NCI-H2107 treated with DMSO at 0.1 percent for 48 hours (cell line): ENCODE data around the gene METTL23.
A peak's percentile ranks its signal among the peaks of the same experiment; 100 is the strongest.
"Not testable (repeated sequence)": the region's sequence is repeated elsewhere in the genome, so short reads cannot be mapped to it uniquely, and the experiment has no call there.

Source experiments
- DNase-seq: peaks from one replicate; lab custom pipeline; 2025; ENCODE audit not compliant: unreplicated experiment; lab: John Stamatoyannopoulos, UW

Gene METTL23

DNA sequence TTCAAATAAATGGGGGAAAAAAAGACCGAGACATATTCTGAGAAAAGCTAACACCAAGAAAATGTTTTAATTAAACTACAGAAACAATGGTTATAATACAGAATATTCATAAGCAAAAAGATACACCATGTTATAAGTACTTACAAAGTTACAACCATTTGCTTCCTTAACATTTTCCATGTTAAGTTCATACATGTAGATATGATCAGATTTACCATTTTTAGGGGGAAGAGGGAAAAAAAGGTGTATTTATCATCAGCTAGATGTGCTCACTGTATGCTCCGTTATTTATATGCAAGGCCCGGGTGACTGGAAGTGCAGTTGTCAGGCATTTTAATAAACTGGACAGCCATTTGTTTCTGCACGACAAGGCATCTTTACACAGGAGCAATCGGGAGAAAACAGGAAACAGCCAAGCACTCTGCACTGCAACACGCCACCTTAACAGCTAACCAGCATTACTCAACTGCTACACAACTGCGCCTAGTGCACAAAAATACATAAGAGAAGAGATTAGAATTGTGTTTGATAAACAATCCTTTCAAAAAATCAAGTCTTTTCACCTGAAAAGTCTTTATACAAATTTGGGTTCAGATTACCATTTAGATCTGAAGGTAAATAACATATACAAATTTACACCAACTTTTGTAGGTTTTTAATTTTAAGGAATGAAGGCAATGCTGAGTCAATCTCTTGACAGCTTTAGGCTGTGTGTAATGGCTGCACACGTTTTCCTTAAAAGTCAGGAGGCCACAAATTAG is 7.6 kb downstream of the METTL23 start:
- DNase-seq = no peak

DNA sequence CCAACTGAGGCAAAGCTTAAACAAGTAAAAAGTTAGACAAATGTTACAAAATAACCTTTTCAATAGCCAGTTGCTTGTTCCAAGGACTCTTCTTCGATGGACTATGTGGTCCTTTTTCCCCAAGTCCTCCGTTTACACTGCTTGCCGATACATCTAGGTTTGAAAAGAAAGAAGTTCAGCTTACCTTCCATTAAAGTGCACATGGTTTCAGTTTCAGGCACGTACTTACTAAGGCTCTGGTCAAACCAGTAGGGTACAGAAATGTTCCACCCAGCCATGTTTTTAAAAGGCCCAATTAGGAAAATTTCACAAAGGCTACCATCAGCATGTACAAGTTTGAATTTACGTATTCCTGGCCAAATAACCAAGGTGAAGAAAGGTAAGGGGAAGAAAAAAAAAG is 8.4 kb downstream of the METTL23 start:
- DNase-seq = peak; percentile 24

DNA sequence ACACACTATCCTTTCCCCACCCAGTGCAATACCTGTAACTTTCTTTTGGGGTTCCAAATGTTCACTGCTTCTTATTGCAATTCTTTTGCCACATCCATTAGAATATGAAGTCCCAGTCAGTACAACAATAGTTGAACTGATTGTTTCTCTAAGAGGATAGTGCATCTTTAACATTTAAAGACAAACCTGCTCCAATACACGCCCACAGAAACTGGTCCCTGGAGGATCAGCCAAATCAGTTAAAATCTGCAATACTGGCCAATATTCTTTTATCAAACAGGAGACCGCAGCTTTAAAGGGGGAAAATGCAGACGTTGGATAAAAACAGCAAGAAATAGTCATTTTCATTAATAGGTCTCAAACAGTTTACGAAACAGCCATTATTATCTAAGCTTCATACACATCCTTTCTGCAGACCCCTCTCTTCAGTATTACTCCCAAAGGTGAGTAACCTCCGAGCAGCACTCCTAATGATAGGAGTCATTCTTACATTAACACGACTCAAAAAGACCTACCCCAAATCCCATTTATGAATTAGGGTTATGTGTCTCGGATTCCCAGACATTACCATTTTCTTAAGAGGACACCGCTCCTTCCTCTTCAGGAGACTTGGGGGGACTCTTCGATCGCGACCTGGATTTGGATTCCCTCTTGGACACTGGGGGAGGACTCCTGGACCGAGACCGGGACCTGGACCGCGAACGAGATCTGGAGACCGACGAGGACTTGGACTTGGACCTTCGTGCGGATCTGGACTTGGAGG is 9.1 kb downstream of the METTL23 start:
- no peak for DNase-seq

DNA sequence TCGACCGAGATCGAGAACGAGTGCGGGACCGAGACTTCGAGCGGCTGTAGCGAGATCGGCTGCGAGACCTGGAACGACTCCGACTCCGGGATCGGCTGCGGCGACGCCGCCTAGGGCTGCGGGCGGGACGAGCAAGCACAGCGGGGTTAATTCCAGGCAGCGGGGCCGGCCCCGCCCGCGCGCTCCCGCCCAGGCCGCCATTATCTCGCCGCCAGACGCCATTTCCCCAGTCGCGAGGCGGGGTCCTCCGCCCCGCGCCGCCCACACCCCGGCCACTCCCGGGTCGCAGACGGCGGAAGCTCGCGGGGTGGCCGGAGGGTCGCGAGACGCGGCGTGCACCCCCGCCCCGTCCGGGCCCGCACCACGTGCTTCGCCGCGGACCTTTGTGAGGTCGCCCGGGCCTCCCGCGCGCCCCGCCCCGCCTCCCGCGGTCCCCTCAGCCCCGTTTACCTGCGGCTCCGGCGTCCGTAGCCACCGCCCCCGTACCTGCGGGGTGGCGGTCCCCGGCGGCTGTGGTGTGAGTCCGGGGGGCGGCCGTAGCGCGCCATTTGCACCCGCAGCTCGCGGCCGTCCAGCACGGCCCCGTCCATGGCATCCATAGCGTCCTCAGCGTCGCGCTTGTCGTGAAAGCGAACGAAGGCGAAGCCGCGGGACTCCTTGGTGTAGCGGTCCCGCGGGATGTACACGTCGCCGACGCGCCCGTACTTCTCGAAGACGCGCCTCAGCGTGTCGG is 9.9 kb downstream of the METTL23 start:
- DNase-seq = no peak

DNA sequence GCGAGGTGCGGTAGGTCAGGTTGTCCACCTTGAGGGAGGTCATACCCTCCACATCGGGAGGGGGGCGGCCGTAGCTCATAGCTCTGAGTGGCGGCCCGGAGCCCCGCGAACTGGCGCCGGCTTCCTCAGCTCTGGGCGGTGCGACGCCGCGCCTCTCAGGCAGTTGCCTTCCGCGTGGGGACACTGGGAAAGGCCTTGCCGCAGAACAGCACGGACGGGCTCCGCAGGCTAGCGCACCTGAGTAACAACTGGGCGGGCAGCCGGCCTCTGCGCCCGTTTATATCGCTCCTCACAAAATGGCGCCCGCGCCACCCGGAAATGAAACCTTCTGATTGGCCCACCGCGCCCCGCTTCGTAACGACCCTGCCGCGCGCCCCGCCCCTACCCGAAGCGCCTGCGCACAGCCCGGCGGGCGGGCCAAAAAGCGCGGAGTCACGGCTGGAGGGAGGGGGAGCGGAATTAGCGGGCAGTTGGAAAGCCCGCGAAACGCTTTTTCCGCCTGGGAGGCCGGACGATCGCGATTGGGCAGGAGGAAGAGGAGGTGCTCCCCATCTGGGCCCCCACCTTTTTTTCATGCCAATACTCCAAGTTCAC is 10.5 kb downstream of the METTL23 start, which contains the start of gene SRSF2:
Gene SRSF2 (minus strand): TSS at position 250 of the 594 bp plus-strand sequence. CDS start 171 bp downstream, at position 79.
- DNase-seq = peak; percentile 97

DNA sequence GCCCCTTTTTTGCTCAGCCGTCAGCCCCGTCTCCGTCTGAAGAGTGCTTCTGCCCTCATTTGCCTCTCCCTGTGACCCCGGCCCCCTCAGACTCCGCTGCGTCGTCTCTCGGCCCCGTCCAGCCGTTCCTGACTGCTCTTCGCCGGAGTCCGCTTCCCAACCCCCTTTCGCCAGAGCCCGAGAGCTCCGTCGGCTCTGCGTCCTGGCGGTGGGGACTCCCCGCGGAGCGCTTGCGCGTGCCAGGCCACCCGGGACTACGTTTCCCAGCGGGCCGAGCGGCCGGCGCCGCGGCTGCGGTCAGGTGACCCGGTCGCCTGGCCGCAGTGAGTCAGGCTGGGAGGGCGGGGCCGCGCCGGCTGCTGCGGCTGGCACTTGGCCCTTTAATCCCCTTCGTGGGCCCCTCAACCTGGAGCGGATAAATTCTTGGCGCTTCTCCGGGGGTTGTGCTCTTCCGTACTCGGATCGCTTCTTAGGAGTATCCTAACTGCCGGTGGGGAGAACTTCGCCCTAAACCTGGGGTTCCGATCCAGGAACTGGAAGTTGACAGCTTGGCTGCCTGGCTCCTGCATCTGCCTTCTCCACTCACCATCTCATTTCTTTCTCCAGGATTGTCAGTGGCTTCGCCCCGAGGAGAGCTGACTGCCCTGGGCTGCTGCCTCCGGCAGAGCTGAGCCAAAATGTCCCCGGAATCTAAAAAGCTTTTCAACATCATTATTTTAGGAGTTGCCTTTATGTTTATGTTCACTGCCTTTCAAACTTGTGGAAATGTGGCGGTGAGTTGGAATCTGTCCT is 11.2 kb downstream of the METTL23 start, which contains the start of gene MFSD11:
Gene MFSD11 (plus strand): TSS at position 444 of the 792 bp plus-strand sequence. CDS start 234 bp downstream, at position 678.
- peak; percentile 87 for DNase-seq

DNA sequence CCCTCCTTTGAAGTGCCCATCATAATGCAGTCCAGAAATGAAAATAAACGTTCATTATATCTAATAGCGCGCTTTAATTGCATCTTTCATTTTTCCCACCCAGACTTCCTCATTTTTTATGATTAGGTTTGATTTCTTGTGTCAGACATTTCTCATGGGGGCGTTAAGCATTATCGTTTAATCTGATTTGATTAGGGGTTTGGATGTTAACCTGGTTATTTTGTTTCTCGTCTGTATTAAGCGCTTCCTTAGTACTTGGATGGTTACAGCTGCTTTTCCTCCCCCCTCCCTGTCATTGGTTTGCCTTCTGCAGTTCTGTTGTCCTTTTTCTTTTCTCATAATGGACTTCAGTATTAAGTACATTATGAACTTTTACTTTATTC is 11.8 kb downstream of the METTL23 start:
- DNase-seq = peak; percentile 37

DNA sequence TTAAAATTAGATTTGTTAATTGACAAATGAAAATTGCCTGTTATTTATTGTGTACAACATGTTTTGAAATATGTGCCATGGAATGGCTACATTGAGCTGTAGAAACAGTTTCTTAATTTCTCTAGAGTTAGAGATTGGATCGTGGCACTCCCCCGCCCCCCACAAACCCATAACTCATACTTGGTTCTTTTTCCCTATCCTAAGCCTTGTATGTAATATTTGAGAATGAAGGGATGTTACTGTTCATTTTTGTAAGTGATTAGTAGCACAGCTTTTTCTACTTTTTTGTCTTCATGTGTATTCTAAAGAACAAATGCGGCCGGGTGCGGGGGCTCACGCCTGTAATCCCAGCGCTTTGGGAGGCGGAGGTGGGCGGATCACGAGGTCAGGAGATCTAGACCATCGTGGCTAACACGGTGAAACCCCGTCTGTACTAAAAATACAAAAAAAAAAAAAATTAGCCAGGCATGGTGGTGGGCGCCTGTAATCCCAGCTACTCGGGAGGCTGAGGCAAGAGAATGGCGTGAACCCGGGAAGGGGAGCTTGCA is 13.0 kb downstream of the METTL23 start:
- DNase-seq = not testable (repeated sequence)

DNA sequence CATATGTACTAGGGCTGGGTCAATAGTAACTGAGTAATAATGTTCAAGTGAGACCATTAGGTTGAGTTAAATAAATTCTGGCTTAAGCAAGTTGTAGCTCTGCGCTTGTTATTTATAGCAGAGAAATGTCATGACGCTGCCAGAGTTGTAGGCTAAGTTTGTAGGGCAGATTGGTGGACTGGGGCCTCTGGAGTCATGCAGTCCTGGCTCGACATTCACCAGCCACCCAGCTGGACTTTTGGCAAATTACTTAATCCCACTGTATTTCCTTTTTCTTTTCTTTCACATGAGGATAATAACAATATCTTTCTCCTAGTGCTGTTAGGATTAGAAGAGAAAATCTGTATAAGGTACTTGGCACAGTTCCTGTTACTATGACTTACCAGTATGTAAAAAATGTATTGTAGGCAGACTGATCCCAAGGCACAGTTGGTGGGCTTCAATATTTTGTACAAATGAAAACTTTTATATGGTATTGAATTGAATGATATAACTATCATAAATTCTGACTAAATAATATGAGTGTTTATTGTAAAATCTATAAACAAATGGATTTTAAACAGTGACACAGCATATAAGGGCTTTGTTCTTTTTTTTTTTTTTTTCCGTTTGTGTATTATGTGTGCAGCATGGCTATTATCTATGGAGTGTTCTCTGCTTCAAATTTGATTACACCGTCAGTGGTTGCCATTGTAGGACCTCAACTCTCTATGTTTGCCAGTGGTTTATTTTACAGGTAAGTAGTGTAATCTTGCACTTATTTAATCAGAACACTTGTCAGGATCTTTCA is 13.9 kb downstream of the METTL23 start:
- DNase-seq = peak; percentile 51

DNA sequence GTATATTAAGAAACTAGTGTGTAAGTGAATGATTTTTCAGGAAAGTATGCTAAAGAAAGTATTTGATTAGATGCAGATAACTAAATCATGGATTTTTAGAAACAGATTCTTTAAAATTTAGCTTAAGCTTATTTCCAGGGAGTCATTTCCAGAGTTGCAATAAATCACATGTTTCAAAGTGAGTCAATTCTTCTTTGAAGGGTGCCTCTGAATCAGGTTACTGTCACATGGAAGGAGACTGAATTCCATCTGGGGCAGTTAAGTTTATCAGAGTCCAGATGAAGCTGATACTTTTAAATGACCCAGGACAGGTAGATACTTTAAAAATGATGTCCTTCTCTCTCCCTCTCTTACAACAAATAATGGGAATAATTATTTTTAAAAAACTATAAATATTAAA is 16.3 kb downstream of the METTL23 start:
- DNase-seq = no peak

DNA sequence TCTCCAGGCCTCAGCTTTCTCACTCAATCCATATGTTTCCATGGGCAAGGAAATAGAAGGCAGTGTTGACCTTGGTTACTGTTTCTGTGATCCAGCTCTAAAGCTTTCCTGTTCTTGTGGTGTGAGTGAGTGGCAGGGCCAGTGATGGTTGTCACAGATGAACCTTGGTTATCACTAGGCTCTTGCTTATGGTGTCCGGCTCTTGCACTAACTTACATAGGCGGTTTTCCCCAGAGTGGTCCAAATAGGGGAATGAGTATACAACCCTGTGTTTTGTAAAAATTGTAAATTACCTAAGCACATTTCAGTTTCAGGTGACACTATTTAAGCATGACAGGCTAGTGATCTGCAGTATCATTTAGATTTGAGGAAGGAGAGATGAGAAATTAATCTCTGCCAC is 18.1 kb downstream of the METTL23 start:
- no peak for DNase-seq

DNA sequence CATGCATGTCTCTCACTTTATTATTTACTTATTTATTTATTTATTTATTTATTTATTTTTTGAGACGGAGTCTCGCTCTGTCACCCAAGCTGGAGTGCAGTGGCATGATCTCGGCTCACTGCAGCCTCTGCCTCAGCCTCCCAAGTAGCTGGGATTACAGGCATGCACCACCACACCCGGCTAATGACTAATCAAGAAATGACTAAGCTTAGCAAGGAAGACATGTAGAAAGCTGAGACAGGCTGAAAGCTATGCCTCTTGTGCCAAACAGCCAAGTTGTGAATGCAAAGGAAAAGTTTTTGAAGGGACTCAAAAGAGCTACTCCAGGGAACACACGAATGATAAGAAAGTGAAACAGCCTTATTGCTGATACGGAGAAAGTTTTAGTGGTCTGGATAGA is 19.1 kb downstream of the METTL23 start:
- not testable (repeated sequence) for DNase-seq

DNA sequence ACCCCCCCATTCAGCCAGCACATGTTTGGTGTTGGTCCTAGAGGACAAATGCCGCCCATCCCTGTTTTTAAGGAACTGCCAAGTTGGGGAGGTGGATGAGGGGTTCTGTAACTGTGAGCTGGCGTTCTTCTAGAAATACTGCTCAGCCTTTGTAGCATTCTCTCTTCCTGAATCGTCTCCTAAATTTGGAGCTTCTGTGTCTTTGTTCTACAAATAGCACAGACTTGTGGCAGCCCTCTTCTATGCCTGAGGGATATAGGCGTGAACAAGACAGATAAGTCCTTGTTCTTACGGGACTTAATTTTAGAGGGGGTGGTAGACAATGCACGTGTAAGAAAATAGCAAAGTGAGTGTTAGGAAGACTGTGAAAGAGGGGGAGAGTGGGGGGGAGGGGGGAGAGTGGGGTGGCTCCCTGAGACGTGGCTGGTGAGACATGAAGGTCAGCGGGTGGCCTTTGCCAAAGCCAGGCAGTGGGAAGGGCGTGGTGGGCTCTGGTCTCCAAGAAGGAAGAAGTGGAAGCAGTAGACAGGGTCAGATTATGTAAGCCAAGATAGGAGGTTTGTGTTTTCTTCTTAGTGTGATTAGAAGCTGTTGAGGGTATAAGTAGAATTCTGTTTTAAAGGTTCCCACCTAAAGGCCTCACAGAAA is 21.2 kb downstream of the METTL23 start:
- no peak for DNase-seq

DNA sequence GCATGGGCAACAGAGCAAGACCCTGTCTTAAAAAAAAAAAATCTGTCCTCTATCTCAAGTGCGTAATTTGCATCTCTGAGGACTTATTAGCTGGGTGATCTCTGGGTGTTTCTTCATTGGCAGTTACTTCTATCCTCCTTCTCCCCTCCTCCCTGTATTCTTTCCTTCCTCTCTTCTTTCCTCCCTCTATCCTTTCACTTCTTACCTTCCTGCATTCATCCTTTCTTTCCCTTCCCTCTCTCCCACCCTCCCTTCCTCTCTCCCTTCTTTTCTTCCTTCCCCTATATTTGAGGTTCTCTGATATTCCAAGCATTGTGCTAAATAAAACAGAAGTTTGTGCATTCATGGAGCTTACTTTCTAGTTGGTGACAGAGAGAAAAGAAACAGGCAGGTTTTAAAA is 22.0 kb downstream of the METTL23 start:
- no peak for DNase-seq

DNA sequence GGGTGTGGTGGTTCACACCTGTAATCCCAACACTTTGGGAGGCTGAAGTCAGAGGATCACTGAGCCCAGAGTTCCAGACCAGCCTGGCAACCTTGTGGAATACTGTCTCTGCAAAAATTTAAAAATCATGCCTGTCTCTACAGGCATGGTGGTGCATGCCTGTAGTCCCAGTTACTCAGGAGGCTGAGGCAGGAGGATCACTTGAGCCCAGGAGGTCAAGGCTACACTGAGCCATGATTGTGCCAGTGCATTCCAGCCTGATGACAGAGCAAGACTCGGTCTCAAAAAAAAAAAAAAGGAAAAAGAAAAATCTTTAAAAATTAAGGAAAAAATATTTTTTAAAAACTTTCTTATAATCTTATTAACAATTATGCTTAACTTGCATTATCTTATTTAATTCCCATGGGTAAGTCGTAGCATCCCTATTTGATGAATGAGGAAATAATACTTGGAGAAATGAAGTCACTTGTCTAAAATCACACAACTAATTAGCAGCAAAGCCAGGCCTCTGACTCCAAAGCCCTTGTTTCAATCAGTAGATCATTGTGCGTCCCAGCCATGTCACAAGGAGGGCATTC is 24.9 kb downstream of the METTL23 start:
- DNase-seq = no peak

DNA sequence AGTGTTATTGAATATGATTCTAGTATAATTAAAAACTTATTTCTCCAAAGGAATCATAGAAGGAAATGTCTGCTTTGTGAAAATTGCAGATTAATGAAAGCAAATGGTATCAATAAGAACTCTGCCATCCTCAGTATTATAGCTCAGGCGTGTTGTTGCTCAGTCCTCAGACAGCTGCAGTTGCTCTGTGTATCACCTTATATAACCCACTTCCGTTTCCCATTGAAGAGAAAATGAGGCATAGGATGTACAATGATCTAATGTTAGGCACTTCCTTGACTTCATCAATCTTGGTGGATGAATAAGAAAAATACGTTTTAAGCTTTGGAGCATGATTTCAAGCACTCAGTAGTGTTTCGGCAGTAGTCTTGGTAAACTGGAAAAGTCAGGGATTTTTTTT is 25.4 kb downstream of the METTL23 start:
- no peak for DNase-seq

DNA sequence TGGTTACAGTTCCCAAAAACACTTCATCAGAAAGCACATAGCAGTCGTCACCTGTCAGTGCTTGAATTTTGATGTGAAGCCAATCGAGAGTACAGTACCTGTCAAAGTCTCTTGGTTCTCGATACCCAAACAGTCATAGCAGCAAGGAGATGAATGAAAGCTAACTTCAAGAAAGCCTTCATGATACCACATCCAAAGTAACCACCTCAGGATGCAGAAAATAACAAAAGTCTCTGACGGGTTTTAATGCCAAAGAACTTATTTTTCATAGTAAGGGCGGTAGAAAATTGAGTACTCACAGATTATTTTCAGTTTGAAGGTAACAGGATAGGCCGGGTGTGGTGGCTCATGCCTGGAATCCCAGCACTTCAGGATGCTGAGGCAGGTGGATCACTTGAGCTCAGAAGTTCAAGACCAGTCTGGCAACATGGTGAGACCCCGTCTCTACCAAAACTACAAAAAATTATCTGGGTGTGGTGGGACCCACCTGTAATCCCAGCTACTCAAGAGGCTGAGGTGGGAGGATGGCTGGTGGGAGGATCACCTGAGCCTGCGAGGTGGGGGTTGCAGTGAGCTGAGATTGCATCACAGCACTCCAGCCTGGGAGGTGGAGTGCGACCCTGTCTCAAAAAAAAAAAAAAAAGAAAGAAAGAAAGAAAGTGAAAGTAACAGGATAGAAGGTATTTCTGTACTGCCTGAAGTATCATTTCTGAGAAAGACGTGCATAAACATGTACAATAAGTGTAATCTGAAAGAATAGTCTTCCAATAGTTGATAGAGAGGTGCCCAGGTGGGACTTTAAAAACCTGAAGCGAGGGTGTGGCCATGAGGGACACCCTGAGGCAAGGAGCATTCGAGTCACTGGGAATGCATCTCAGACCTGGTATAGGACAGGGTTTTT is 26.7 kb downstream of the METTL23 start:
- no peak for DNase-seq
